ENCODE measurements around the gene FUZ.

FUZ gene

GRCh38 chr19:49856574-49857021, 43.5 kb upstream of the FUZ start:
- H2AFZ ChIP-seq (ENCODE audit: low read length), result no peak overlapping the region
- H3K4me1 ChIP-seq (ENCODE audit: insufficient read depth, low read length, severe bottlenecking), result peaks cover 43% of the 10 kb centered on the region
- TF ChIP-seq EZH2 (IDR thresholded peaks at IDR 0.05; ENCODE audit: borderline replicate concordance, low read length) (no peak), CTCF (IDR thresholded peaks at IDR 0.05; ENCODE audit: low read length) (no peak)
- peaks cover 25% of the 10 kb centered on the region for H3K79me2 ChIP-seq (ENCODE audit: insufficient read depth, low read length)
- no peak overlapping the region for H3K4me2 ChIP-seq (ENCODE audit: low read length)
- H3K36me3 ChIP-seq (ENCODE audit: insufficient read depth, low read length), result peaks cover 73% of the 10 kb centered on the region
- H3K9me3 ChIP-seq (ENCODE audit: low read length), result no peaks in the 10 kb centered on the region
- no peak overlapping the region for H3K9ac ChIP-seq (ENCODE audit: low read length)
- H3K27ac ChIP-seq (ENCODE audit: low read depth, low read length, poor library complexity, severe bottlenecking), result no peak overlapping the region
- no peaks in the 10 kb centered on the region for H4K20me1 ChIP-seq (ENCODE audit: insufficient read depth, low read length)
- no peaks in the 10 kb centered on the region for H3F3A ChIP-seq (ENCODE audit: insufficient read depth, low read length)
- H3K4me3 ChIP-seq (ENCODE audit: low read depth, low read length, poor library complexity, severe bottlenecking), result no peak overlapping the region
- no peaks in the 10 kb centered on the region for H3K27me3 ChIP-seq (ENCODE audit: insufficient read depth, low read length)
- no peaks in the 10 kb centered on the region for H3K9me2 ChIP-seq (ENCODE audit: low read depth, low read length)

GRCh38 chr19:49855676-49856573, 42.8 kb upstream of the FUZ start:
- Histone ChIP-seq H3K9me3 (ENCODE audit: low read length) (no peaks in the 10 kb centered on the region), H3F3A (ENCODE audit: insufficient read depth, low read length) (no peaks in the 10 kb centered on the region), H3K79me2 (ENCODE audit: insufficient read depth, low read length) (peaks cover 25% of the 10 kb centered on the region), H3K9me2 (ENCODE audit: low read depth, low read length) (no peaks in the 10 kb centered on the region), H3K27ac (ENCODE audit: low read depth, low read length, poor library complexity, severe bottlenecking) (peak overlapping the region; percentile 34), H2AFZ (ENCODE audit: low read length) (no peak overlapping the region), H3K4me2 (ENCODE audit: low read length) (no peak overlapping the region), H4K20me1 (ENCODE audit: insufficient read depth, low read length) (no peaks in the 10 kb centered on the region), H3K4me3 (ENCODE audit: low read depth, low read length, poor library complexity, severe bottlenecking) (no peak overlapping the region), H3K27me3 (ENCODE audit: insufficient read depth, low read length) (no peaks in the 10 kb centered on the region), H3K9ac (ENCODE audit: low read length) (no peak overlapping the region), H3K4me1 (ENCODE audit: insufficient read depth, low read length, severe bottlenecking) (peaks cover 36% of the 10 kb centered on the region), H3K36me3 (ENCODE audit: insufficient read depth, low read length) (peaks cover 66% of the 10 kb centered on the region)
- TF ChIP-seq EZH2 (IDR thresholded peaks at IDR 0.05; ENCODE audit: borderline replicate concordance, low read length), result no peak
- TF ChIP-seq CTCF (IDR thresholded peaks at IDR 0.05; ENCODE audit: low read length), result no peak

GRCh38 chr19:49855277-49855675, 42.2 kb upstream of the FUZ start:
- Histone ChIP-seq H3F3A (ENCODE audit: insufficient read depth, low read length) (no peaks in the 10 kb centered on the region), H3K36me3 (ENCODE audit: insufficient read depth, low read length) (peaks cover 60% of the 10 kb centered on the region), H3K9ac (ENCODE audit: low read length) (no peak overlapping the region), H3K27ac (ENCODE audit: low read depth, low read length, poor library complexity, severe bottlenecking) (peak overlapping the region; percentile 34), H2AFZ (ENCODE audit: low read length) (no peak overlapping the region), H4K20me1 (ENCODE audit: insufficient read depth, low read length) (no peaks in the 10 kb centered on the region), H3K4me1 (ENCODE audit: insufficient read depth, low read length, severe bottlenecking) (peaks cover 35% of the 10 kb centered on the region), H3K4me2 (ENCODE audit: low read length) (no peak overlapping the region), H3K4me3 (ENCODE audit: low read depth, low read length, poor library complexity, severe bottlenecking) (no peak overlapping the region), H3K9me3 (ENCODE audit: low read length) (no peaks in the 10 kb centered on the region), H3K27me3 (ENCODE audit: insufficient read depth, low read length) (no peaks in the 10 kb centered on the region), H3K79me2 (ENCODE audit: insufficient read depth, low read length) (peaks cover 25% of the 10 kb centered on the region), H3K9me2 (ENCODE audit: low read depth, low read length) (no peaks in the 10 kb centered on the region)
- TF ChIP-seq CTCF (IDR thresholded peaks at IDR 0.05; ENCODE audit: low read length) (no peak), EZH2 (IDR thresholded peaks at IDR 0.05; ENCODE audit: borderline replicate concordance, low read length) (no peak)

Data from OCI-LY1 (cell line).